Panc1 (cell line): ENCODE measurements around the gene TBC1D3I. TPM values are rescaled to one million over a fixed set of nuclear protein-coding genes. Genes with fewer than 3 reads are reported as not detected.

Source experiments
- ATAC-seq: fragments of 200-7000 bp; cut with Tn5 transposase; 2 replicates; pipeline ENCODE4 v1.9.1; 2020; ENCODE audit warnings: mild to moderate bottlenecking, moderate library complexity
- BruUV-seq: library from RNA; stranded (reverse); fragments of 400-500 nt; replicated peaks from 2 replicates; lab custom pipeline; 2021; lab: Mats Ljungman, UMichigan
- CTCF ChIA-PET: fragments of 300-600 bp; sonication (Branson Sonifier 250); formaldehyde crosslinking; loops from one replicate; lab custom pipeline; 2022; ENCODE audit warnings: antibody characterized with exemption; lab: Charles Lee
- POLR2A ChIA-PET: fragments of 300-600 bp; sonication (Branson Sonifier 250); formaldehyde crosslinking; loops from one replicate; lab custom pipeline; 2022; ENCODE audit warnings: antibody characterized with exemption; lab: Charles Lee
- DNase-seq: peaks from one replicate; pipeline ENCODE4 v3.0.0-alpha.2; 2010; ENCODE audit warnings: low read depth, low spot score
- H3K27ac ChIP-seq: 2 replicates; pipeline ENCODE4 v1.5.1; 2011; ENCODE audit warnings: mild to moderate bottlenecking, low read length, inconsistent platforms
- H3K27me3 ChIP-seq: fragments of 200-500 bp; sonication (Bioruptor generic); 2 replicates; pipeline ENCODE4 v1.6.0; 2014; ENCODE audit warnings: low read length, inconsistent platforms; ENCODE audit not compliant: control insufficient read depth, insufficient read depth
- H3K36me3 ChIP-seq: fragments of 200-500 bp; sonication (Bioruptor generic); 2 replicates; pipeline ENCODE4 v1.5.1; 2014; ENCODE audit warnings: inconsistent platforms, mild to moderate bottlenecking, low read length, moderate library complexity; ENCODE audit not compliant: control insufficient read depth, insufficient read depth
- H3K4me1 ChIP-seq: 2 replicates; pipeline ENCODE4 v1.5.1; 2011; ENCODE audit warnings: inconsistent platforms, mild to moderate bottlenecking, low read length, moderate library complexity; ENCODE audit not compliant: control insufficient read depth, insufficient read depth
- H3K4me3 ChIP-seq, 2 experiments: 2 replicates each; pipeline ENCODE4 v1.5.1; 2011 to 2012; ENCODE audit warnings: low read depth in 2 of 2, low read length in 2 of 2, mild to moderate bottlenecking in 2 of 2, inconsistent platforms in 1 of 2, moderate library complexity in 1 of 2
- H3K9me3 ChIP-seq: fragments of 200-500 bp; sonication (Bioruptor generic); 2 replicates; pipeline ENCODE4 v1.5.1; 2014; ENCODE audit warnings: low read depth, mild to moderate bottlenecking, inconsistent platforms, low read length, moderate library complexity; ENCODE audit not compliant: control insufficient read depth, insufficient read depth
- POLR2AphosphoS5 ChIP-seq: IDR thresholded peaks from 2 replicates; pipeline ENCODE4 v1.6.1; 2012; ENCODE audit warnings: mild to moderate bottlenecking, low read depth, low read length, moderate library complexity
- SIN3A ChIP-seq: IDR thresholded peaks from 2 replicates; pipeline ENCODE4 v1.6.1; 2012; ENCODE audit warnings: low read depth, mild to moderate bottlenecking, low read length, moderate library complexity, borderline replicate concordance; ENCODE audit not compliant: insufficient read depth
- TCF7L2 ChIP-seq: IDR thresholded peaks from 2 replicates; pipeline ENCODE4 v1.6.1; 2011; ENCODE audit warnings: mild to moderate bottlenecking, low read depth, low read length, inconsistent platforms
- in situ Hi-C: cut with HindIII; loops from 2 replicates; pipeline ENCODE4 v1.10.0; 2016; ENCODE audit warnings: low sequenced_read_pairs, low pct_unique_long_range_greater_than_20kb
- intact Hi-C: fragments of 100-400 bp; cut with micrococcal nuclease; formaldehyde crosslinking; loops from one replicate; pipeline ENCODE4 v1.10.0; 2022; ENCODE audit not compliant: unreplicated experiment
- total RNA-seq: library from RNA; stranded (reverse); gene quantifications from one replicate; pipeline ENCODE4 v1.2.1, GENCODE V29; 2021; ENCODE audit not compliant: unreplicated experiment
- TF ChIP-seq, protein P1 (sequence below): fragments of 450-650 bp; IDR thresholded peaks from 2 replicates; pipeline ENCODE4 v1.5.1; 2017; ENCODE audit warnings: mild to moderate bottlenecking
- TF ChIP-seq, protein P2 (sequence below), 2 experiments: IDR thresholded peaks; 2 replicates each; pipeline ENCODE4 v1.6.1; 2011 to 2012; ENCODE audit warnings: low read depth in 2 of 2, control low read depth in 1 of 2, low read length in 1 of 2, mild to moderate bottlenecking in 1 of 2, moderate library complexity in 1 of 2; ENCODE audit not compliant: insufficient read depth in 1 of 2

TBC1D3I gene
- total RNA-seq, 1 experiment from 2014 or later = 0.54 TPM

DNA sequence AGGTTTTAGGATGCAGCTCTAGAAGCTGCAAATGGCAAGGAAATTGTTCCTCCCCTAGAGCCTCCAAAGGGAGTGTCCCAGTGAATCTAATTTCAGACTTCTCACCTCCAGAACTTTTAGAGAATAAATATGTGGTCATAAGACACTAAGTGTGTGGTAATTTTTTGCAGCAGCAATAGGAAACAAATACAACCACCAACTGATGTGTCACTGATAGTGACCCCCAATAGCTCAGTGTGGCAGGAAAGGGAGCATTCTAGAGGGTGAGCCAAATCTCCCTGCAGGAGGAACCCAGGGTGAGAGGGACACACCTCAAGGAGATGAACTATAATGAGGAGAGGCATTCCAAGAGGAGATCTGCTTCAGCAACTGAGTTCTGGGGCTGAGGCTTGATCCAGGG is 49.5 kb downstream of the TBC1D3I start:
- ChIA-PET POLR2A (no interaction called here), CTCF (no interaction called here)
- no TSS peak for BruUV-seq
- TF ChIP-seq, protein P1, sequence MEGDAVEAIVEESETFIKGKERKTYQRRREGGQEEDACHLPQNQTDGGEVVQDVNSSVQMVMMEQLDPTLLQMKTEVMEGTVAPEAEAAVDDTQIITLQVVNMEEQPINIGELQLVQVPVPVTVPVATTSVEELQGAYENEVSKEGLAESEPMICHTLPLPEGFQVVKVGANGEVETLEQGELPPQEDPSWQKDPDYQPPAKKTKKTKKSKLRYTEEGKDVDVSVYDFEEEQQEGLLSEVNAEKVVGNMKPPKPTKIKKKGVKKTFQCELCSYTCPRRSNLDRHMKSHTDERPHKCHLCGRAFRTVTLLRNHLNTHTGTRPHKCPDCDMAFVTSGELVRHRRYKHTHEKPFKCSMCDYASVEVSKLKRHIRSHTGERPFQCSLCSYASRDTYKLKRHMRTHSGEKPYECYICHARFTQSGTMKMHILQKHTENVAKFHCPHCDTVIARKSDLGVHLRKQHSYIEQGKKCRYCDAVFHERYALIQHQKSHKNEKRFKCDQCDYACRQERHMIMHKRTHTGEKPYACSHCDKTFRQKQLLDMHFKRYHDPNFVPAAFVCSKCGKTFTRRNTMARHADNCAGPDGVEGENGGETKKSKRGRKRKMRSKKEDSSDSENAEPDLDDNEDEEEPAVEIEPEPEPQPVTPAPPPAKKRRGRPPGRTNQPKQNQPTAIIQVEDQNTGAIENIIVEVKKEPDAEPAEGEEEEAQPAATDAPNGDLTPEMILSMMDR = no peak
- TF ChIP-seq SIN3A = no peak
- TF ChIP-seq, protein P2, sequence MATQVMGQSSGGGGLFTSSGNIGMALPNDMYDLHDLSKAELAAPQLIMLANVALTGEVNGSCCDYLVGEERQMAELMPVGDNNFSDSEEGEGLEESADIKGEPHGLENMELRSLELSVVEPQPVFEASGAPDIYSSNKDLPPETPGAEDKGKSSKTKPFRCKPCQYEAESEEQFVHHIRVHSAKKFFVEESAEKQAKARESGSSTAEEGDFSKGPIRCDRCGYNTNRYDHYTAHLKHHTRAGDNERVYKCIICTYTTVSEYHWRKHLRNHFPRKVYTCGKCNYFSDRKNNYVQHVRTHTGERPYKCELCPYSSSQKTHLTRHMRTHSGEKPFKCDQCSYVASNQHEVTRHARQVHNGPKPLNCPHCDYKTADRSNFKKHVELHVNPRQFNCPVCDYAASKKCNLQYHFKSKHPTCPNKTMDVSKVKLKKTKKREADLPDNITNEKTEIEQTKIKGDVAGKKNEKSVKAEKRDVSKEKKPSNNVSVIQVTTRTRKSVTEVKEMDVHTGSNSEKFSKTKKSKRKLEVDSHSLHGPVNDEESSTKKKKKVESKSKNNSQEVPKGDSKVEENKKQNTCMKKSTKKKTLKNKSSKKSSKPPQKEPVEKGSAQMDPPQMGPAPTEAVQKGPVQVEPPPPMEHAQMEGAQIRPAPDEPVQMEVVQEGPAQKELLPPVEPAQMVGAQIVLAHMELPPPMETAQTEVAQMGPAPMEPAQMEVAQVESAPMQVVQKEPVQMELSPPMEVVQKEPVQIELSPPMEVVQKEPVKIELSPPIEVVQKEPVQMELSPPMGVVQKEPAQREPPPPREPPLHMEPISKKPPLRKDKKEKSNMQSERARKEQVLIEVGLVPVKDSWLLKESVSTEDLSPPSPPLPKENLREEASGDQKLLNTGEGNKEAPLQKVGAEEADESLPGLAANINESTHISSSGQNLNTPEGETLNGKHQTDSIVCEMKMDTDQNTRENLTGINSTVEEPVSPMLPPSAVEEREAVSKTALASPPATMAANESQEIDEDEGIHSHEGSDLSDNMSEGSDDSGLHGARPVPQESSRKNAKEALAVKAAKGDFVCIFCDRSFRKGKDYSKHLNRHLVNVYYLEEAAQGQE (IDR thresholded peaks at IDR 0.05; ENCODE audit: insufficient read depth in 1 of 2, low read depth in 2 of 2, low read length in 1 of 2) = no peak
- TF ChIP-seq TCF7L2 = no peak
- no peak for TF ChIP-seq POLR2AphosphoS5
- DNase-seq (no peak), ATAC-seq (no peak)
- H3K4me1 ChIP-seq = no peaks in the 10 kb centered on the region
- H3K36me3 ChIP-seq = no peaks in the 10 kb centered on the region
- H3K27ac ChIP-seq = no peak overlapping the region
- H3K4me3 ChIP-seq = no peak overlapping the region
- in situ Hi-C loops (no loop called here), intact Hi-C loops (no loop called here)
- no peaks in the 10 kb centered on the region for H3K27me3 ChIP-seq
- H3K9me3 ChIP-seq = no peaks in the 10 kb centered on the region

DNA sequence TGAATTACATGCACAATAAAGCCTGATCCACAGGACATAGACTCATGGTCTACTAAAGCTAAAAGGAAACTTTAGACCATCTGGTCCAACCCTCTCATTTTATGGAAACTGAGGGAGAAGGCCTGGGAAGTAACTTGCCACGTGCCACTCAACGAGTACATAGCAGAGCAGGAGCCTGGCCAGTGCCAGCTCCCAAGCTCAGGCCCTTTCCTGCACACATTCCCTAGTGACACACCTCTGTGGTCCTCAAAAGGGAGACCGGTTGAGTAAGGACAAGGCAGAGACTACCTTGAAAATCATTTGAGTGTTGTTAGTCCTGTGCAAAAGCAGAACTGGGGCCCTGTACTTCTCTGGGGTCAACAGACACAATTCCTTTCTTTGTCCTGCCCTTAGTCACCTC is 50.7 kb downstream of the TBC1D3I start:
- H3K4me3 ChIP-seq = no peak overlapping the region
- POLR2A ChIA-PET = no interaction called here
- no peaks in the 10 kb centered on the region for H3K27me3 ChIP-seq

More for the DNA sequence above, 50.7 kb downstream of the TBC1D3I start:
- CTCF ChIA-PET = no interaction called here
- intact Hi-C loops (no loop called here), in situ Hi-C loops (no loop called here)
- no TSS peak for BruUV-seq
- ATAC-seq = no peak
- TF ChIP-seq, protein P2 (IDR thresholded peaks at IDR 0.05; ENCODE audit: insufficient read depth in 1 of 2, low read depth in 2 of 2, low read length in 1 of 2) = no peak
- TF ChIP-seq, protein P1 = no peak
- no peak for TF ChIP-seq POLR2AphosphoS5
- Histone ChIP-seq H3K36me3 (no peaks in the 10 kb centered on the region), H3K9me3 (no peaks in the 10 kb centered on the region), H3K27ac (no peak overlapping the region), H3K4me1 (no peaks in the 10 kb centered on the region)
- DNase-seq = no peak
